H9 (cell line): ENCODE data around the gene VEZT. TPM values are rescaled to one million over a fixed set of nuclear protein-coding genes. Genes with fewer than 3 reads are reported as not detected.

Experiments
- DNase-seq: peaks from one replicate; pipeline ENCODE4 v3.0.0-alpha.2; 2017
- H2AFZ ChIP-seq: one replicate; pipeline ENCODE4 v1.6.1; 2013; ENCODE audit warnings: mild to moderate bottlenecking, low read length, control low read depth, moderate library complexity
- H2AK5ac ChIP-seq: 2 replicates; pipeline ENCODE4 v1.6.1; 2013; ENCODE audit warnings: low read length, control low read depth, mixed read lengths; ENCODE audit not compliant: insufficient read length
- H2BK120ac ChIP-seq: one replicate; pipeline ENCODE4 v1.6.1; 2013; ENCODE audit warnings: low read depth, mild to moderate bottlenecking, low read length, control low read depth, inconsistent platforms; ENCODE audit not compliant: poor library complexity, severe bottlenecking
- H2BK12ac ChIP-seq: 2 replicates; pipeline ENCODE4 v1.6.1; 2013; ENCODE audit warnings: low read length, control low read depth, mixed read lengths, low read depth; ENCODE audit not compliant: insufficient read length
- H2BK15ac ChIP-seq: 2 replicates; pipeline ENCODE4 v1.6.1; 2013; ENCODE audit warnings: low read depth, low read length, control low read depth
- H2BK20ac ChIP-seq: one replicate; pipeline ENCODE4 v1.6.1; 2013; ENCODE audit warnings: low read depth, mild to moderate bottlenecking, low read length, control low read depth, inconsistent platforms; ENCODE audit not compliant: poor library complexity, severe bottlenecking
- H2BK5ac ChIP-seq: 2 replicates; pipeline ENCODE4 v1.6.1; 2013; ENCODE audit warnings: low read length, control low read depth, mixed read lengths; ENCODE audit not compliant: insufficient read length
- H3K14ac ChIP-seq: 2 replicates; pipeline ENCODE4 v1.6.1; 2013; ENCODE audit warnings: low read length, control low read depth; ENCODE audit not compliant: insufficient read depth
- H3K18ac ChIP-seq: 2 replicates; pipeline ENCODE4 v1.6.1; 2013; ENCODE audit warnings: low read depth, mild to moderate bottlenecking, mixed read lengths, low read length, control low read depth; ENCODE audit not compliant: insufficient read length
- H3K23ac ChIP-seq: 2 replicates; pipeline ENCODE4 v1.6.1; 2013; ENCODE audit warnings: low read length, control low read depth, mixed read lengths, low read depth; ENCODE audit not compliant: insufficient read length
- H3K23me2 ChIP-seq: 2 replicates; pipeline ENCODE4 v1.6.1; 2013; ENCODE audit warnings: low read depth, mild to moderate bottlenecking, mixed read lengths, low read length, control low read depth; ENCODE audit not compliant: insufficient read length, poor library complexity, severe bottlenecking
- H3K27ac ChIP-seq: 2 replicates; pipeline ENCODE4 v1.5.1; 2013; ENCODE audit warnings: low read length, control low read depth, mixed read lengths, low read depth; ENCODE audit not compliant: insufficient read length
- H3K27me3 ChIP-seq: 2 replicates; pipeline ENCODE4 v1.6.1; 2013; ENCODE audit warnings: low read length, control low read depth, inconsistent platforms; ENCODE audit not compliant: insufficient read depth
- H3K4ac ChIP-seq: 2 replicates; pipeline ENCODE4 v1.6.1; 2013; ENCODE audit warnings: low read depth, mild to moderate bottlenecking, control low read depth, inconsistent platforms, low read length, moderate library complexity
- H3K4me1 ChIP-seq: 2 replicates; pipeline ENCODE4 v1.6.1; 2013; ENCODE audit warnings: low read length, control low read depth, inconsistent platforms; ENCODE audit not compliant: insufficient read depth
- H3K4me2 ChIP-seq: 2 replicates; pipeline ENCODE4 v1.6.1; 2013; ENCODE audit warnings: low read length, control low read depth, mixed read lengths; ENCODE audit not compliant: insufficient read length, insufficient read depth
- H3K56ac ChIP-seq: 2 replicates; pipeline ENCODE4 v1.6.1; 2013; ENCODE audit warnings: low read depth, mild to moderate bottlenecking, mixed read lengths, low read length, control low read depth; ENCODE audit not compliant: insufficient read length
- H3K79me1 ChIP-seq: 2 replicates; pipeline ENCODE4 v1.6.1; 2013; ENCODE audit warnings: low read depth, mild to moderate bottlenecking, moderate library complexity, low read length, control low read depth, inconsistent platforms; ENCODE audit not compliant: insufficient read depth, poor library complexity, severe bottlenecking
- H3K79me2 ChIP-seq: 2 replicates; pipeline ENCODE4 v1.6.1; 2013; ENCODE audit warnings: low read length, control low read depth, inconsistent platforms; ENCODE audit not compliant: insufficient read depth
- H3K9ac ChIP-seq: 2 replicates; pipeline ENCODE4 v1.6.1; 2013; ENCODE audit warnings: low read length, control low read depth, mixed read lengths; ENCODE audit not compliant: insufficient read length; ENCODE audit errors: extremely low read depth
- H3K9me3 ChIP-seq: one replicate; pipeline ENCODE4 v1.6.1; 2013; ENCODE audit warnings: low read depth, low read length, inconsistent platforms; ENCODE audit not compliant: control insufficient read depth
- H3T11ph ChIP-seq: one replicate; pipeline ENCODE4 v1.6.1; 2013; ENCODE audit warnings: mild to moderate bottlenecking, low read length, control low read depth, inconsistent platforms
- H4K20me1 ChIP-seq: one replicate; pipeline ENCODE4 v1.6.1; 2013; ENCODE audit not compliant: control insufficient read depth, insufficient read length, insufficient read depth
- H4K5ac ChIP-seq: 2 replicates; pipeline ENCODE4 v1.6.1; 2013; ENCODE audit warnings: low read depth, mild to moderate bottlenecking, mixed read lengths, low read length, control low read depth; ENCODE audit not compliant: insufficient read length
- H4K8ac ChIP-seq: replicated peaks from 2 replicates; pipeline ENCODE4 v1.6.1; 2013; ENCODE audit warnings: low read length, control low read depth, mixed read lengths, low read depth; ENCODE audit not compliant: insufficient read length
- H4K91ac ChIP-seq: 2 replicates; pipeline ENCODE4 v1.6.1; 2013; ENCODE audit warnings: low read depth, mild to moderate bottlenecking, moderate library complexity, mixed read lengths, low read length, control low read depth; ENCODE audit not compliant: insufficient read length
- H3K27ac Mint-ChIP-seq, 3 experiments: 2 replicates in 2 of 3; 3 replicates in 1 of 3; pipeline ENCODE4 v1.8.0; 2020 to 2021; ENCODE audit warnings: mixed read lengths in 3 of 3, mild to moderate bottlenecking in 1 of 3, moderate library complexity in 1 of 3
- H3K27me3 Mint-ChIP-seq: 2 replicates; pipeline ENCODE4 v1.8.0; 2021; ENCODE audit warnings: low read depth, mild to moderate bottlenecking, moderate library complexity, mixed read lengths
- H3K36me3 Mint-ChIP-seq, 3 experiments: 2 replicates in 2 of 3; 3 replicates in 1 of 3; pipeline ENCODE4 v1.8.0; 2020 to 2021; ENCODE audit warnings: low read depth in 3 of 3, mixed read lengths in 3 of 3; ENCODE audit not compliant: insufficient read depth in 1 of 3
- H3K4me1 Mint-ChIP-seq, 2 experiments: 2 replicates each; pipeline ENCODE4 v1.8.0; 2020; ENCODE audit warnings: mixed read lengths in 2 of 2
- H3K4me3 Mint-ChIP-seq, 2 experiments: 2 replicates in 1 of 2; 3 replicates in 1 of 2; pipeline ENCODE4 v1.8.0; 2020 to 2021; ENCODE audit warnings: mild to moderate bottlenecking in 2 of 2, mixed read lengths in 2 of 2, moderate library complexity in 1 of 2
- H3K9me3 Mint-ChIP-seq, 2 experiments: 2 replicates in 1 of 2; 3 replicates in 1 of 2; pipeline ENCODE4 v1.8.0; 2020; ENCODE audit warnings: mild to moderate bottlenecking in 2 of 2, mixed read lengths in 2 of 2, moderate library complexity in 1 of 2
- CTCF ChIP-seq: fragments of 200-600 bp; sonication (generic); conservative IDR thresholded peaks from 3 replicates; pipeline ENCODE4 v1.8.0; 2021; ENCODE audit warnings: antibody characterized with exemption, mild to moderate bottlenecking
- WGBS: extraction: QIAGEN DNeasy Blood & Tissue Kit; methylation state at CpG from one replicate; pipeline ENCODE4 v1.1.7; 2013; ENCODE audit warnings: missing lambda C conversion rate, low lambda C conversion rate, mixed read lengths; ENCODE audit not compliant: insufficient read length; ENCODE audit errors: extremely low coverage; 5-methylcytosine and 5-hydroxymethylcytosine counted together
- total RNA-seq: library from RNA; stranded (reverse); gene quantifications from 2 replicates; pipeline ENCODE4 v1.2.1, GENCODE V29; 2021

The VEZT gene
- total RNA-seq, 1 experiment from 2014 or later = 69.8 TPM

- Histone ChIP-seq H3K23ac (no peak overlapping the region), H4K8ac (no peak overlapping the region), H2AFZ (no peak overlapping the region), H2BK15ac (no peak overlapping the region), H3K79me1 (no peaks in the 10 kb centered on the region), H3K18ac (no peak overlapping the region), H4K20me1 (no peaks in the 10 kb centered on the region), H3K9ac (no peak overlapping the region), H3K56ac (no peak overlapping the region), H4K91ac (no peak overlapping the region), H2BK5ac (no peak overlapping the region), H3K14ac (no peak overlapping the region), H2BK120ac (no peak overlapping the region), H3K4ac (no peak overlapping the region), H4K5ac (no peak overlapping the region), H2BK12ac (no peak overlapping the region), H2BK20ac (no peak overlapping the region), H3K4me1 (no peaks in the 10 kb centered on the region; the same call in 1 of the 2 replicates), H2AK5ac (no peak overlapping the region), H3K27me3 (no peaks in the 10 kb centered on the region), H3K23me2 (no peaks in the 10 kb centered on the region), H3K27ac (no peak overlapping the region), H3K9me3 (no peaks in the 10 kb centered on the region), H3T11ph (no peak overlapping the region), H3K79me2 (no peaks in the 10 kb centered on the region; the same call in 1 of the 2 replicates), H3K4me2 (no peak overlapping the region)
- no peak overlapping the region for H3K4me3 Mint-ChIP-seq
- no peak for DNase-seq
- no peaks in the 10 kb centered on the region for H3K27me3 Mint-ChIP-seq
- no peak overlapping the region for H3K27ac Mint-ChIP-seq
- no peaks in the 10 kb centered on the region for H3K9me3 Mint-ChIP-seq
- no CpG with 5 or more reads among the region's 4 CpGs for WGBS
- peaks cover 9 to 26% (median 25%) of the 10 kb centered on the region in 3 experiments; a peak in 6 of 7 replicates for H3K36me3 Mint-ChIP-seq
- H3K4me1 Mint-ChIP-seq = peaks cover 29 to 30% of the 10 kb centered on the region in 2 experiments
- TF ChIP-seq CTCF = no peak
Observed at GRCh38 chr12:95261109-95261508, 43.5 kb downstream of the VEZT start.
